PC-9 (cell line): ENCODE data around the gene ILKAP. TPM values are rescaled to one million over a fixed set of nuclear protein-coding genes. Genes with fewer than 3 reads are reported as not detected.

Experiments
- BruUV-seq: library from RNA; stranded (reverse); fragments of 400-500 nt; replicated peaks from 2 replicates; lab custom pipeline; 2021; lab: Mats Ljungman, UMichigan
- CTCF ChIA-PET: fragments of 300-600 bp; sonication (Branson Sonifier 250); formaldehyde crosslinking; loops from one replicate; lab custom pipeline; 2022; ENCODE audit warnings: antibody characterized with exemption; lab: Charles Lee
- POLR2A ChIA-PET: fragments of 300-600 bp; sonication (Branson Sonifier 250); formaldehyde crosslinking; loops from one replicate; lab custom pipeline; 2022; ENCODE audit warnings: antibody characterized with exemption; ENCODE audit not compliant: unreplicated experiment; lab: Charles Lee
- DNase-seq, 2 experiments: peaks; one replicate each; pipeline versions ENCODE4 v3.0.0 to v3.0.0-alpha.2; 2015 to 2022; ENCODE audit warnings: mixed read lengths in 1 of 2
- H2AFZ ChIP-seq: fragments of 200-600 bp; sonication (generic); 2 replicates; pipeline ENCODE4 v1.8.1; 2017; ENCODE audit warnings: antibody characterized with exemption
- H3F3A ChIP-seq: fragments of 200-600 bp; sonication (generic); 2 replicates; pipeline ENCODE4 v1.8.1; 2017; ENCODE audit warnings: antibody characterized with exemption, mild to moderate bottlenecking, low read depth; ENCODE audit not compliant: insufficient read depth
- H3K27ac ChIP-seq: fragments of 200-600 bp; sonication (generic); 2 replicates; pipeline ENCODE4 v1.6.1; 2016; ENCODE audit warnings: mixed run types
- H3K27me3 ChIP-seq: fragments of 200-600 bp; sonication (generic); 2 replicates; pipeline ENCODE4 v1.6.1; 2016; ENCODE audit warnings: low read depth, mixed run types; ENCODE audit not compliant: insufficient read depth
- H3K36me3 ChIP-seq: fragments of 200-600 bp; sonication (generic); 2 replicates; pipeline ENCODE4 v1.6.1; 2016; ENCODE audit warnings: low read depth, mixed run types
- H3K4me1 ChIP-seq: fragments of 200-600 bp; sonication (generic); replicated peaks from 2 replicates; pipeline ENCODE4 v1.6.1; 2016; ENCODE audit warnings: mixed run types; ENCODE audit not compliant: insufficient read depth
- H3K4me2 ChIP-seq: fragments of 200-600 bp; sonication (generic); 2 replicates; pipeline ENCODE4 v1.6.1; 2017; ENCODE audit warnings: mixed run types
- H3K4me3 ChIP-seq: fragments of 200-600 bp; sonication (generic); 2 replicates; pipeline ENCODE4 v1.6.1; 2016; ENCODE audit warnings: mixed run types
- H3K79me2 ChIP-seq: fragments of 200-600 bp; sonication (generic); 2 replicates; pipeline ENCODE4 v1.6.1; 2017; ENCODE audit warnings: low read depth, mixed run types
- H3K9me2 ChIP-seq: fragments of 200-600 bp; sonication (generic); 2 replicates; pipeline ENCODE4 v1.8.1; 2017; ENCODE audit warnings: mild to moderate bottlenecking; ENCODE audit not compliant: insufficient read depth
- H3K9me3 ChIP-seq: fragments of 200-600 bp; sonication (generic); 2 replicates; pipeline ENCODE4 v1.8.1; 2016; ENCODE audit warnings: low read depth; ENCODE audit not compliant: insufficient read depth
- H4K20me1 ChIP-seq: fragments of 200-600 bp; sonication (generic); 2 replicates; pipeline ENCODE4 v1.8.1; 2017; ENCODE audit not compliant: insufficient read depth
- CTCF ChIP-seq: fragments of 200-600 bp; sonication (generic); conservative IDR thresholded peaks from 2 replicates; pipeline ENCODE4 v1.6.1; 2017; ENCODE audit warnings: mixed run types, antibody characterized with exemption, mild to moderate bottlenecking, moderate library complexity
- EZH2 ChIP-seq: fragments of 200-600 bp; sonication (generic); IDR thresholded peaks from 2 replicates; pipeline ENCODE4 v1.8.0; 2017; ENCODE audit warnings: antibody characterized with exemption, low read depth
- intact Hi-C: fragments of 100-400 bp; cut with micrococcal nuclease; formaldehyde crosslinking; loops from one replicate; pipeline ENCODE4 v1.10.0; 2022; ENCODE audit not compliant: unreplicated experiment
- total RNA-seq: library from RNA; stranded (reverse); gene quantifications from 2 replicates; pipeline ENCODE4 v1.2.3, GENCODE V29; 2021

ILKAP gene
- total RNA-seq, 1 experiment from 2014 or later = 55.6 TPM

GRCh38 chr2:238161291-238162051 is 42.0 kb downstream of the ILKAP start:
- no peaks in the 10 kb centered on the region for H3K36me3 ChIP-seq
- peaks cover 5% of the 10 kb centered on the region; the same call in 1 of the 2 replicates for H3K4me1 ChIP-seq
- H2AFZ ChIP-seq = no peak overlapping the region
- no peak overlapping the region for H3K4me2 ChIP-seq
- no peaks in the 10 kb centered on the region for H3K79me2 ChIP-seq
- H3K9me2 ChIP-seq = no peaks in the 10 kb centered on the region
- intact Hi-C loops = no loop called here
- peaks cover 7% of the 10 kb centered on the region; the same call in 1 of the 2 replicates for H3F3A ChIP-seq
- ChIA-PET POLR2A (interaction anchor here (0.6 kb wide), 1 partner anchor 396 kb away, joined by 4 read pairs; no protein-coding TSS in a partner anchor), CTCF (interaction anchor here (0.6 kb wide), 1 partner anchor 295 kb away, joined by 3 read pairs; no protein-coding TSS in a partner anchor)
- no peak overlapping the region for H3K27ac ChIP-seq
- no TSS peak for BruUV-seq
- no peaks in the 10 kb centered on the region for H3K9me3 ChIP-seq
- no peak for TF ChIP-seq EZH2
- TF ChIP-seq CTCF = no peak
- DNase-seq = no peak
- H3K27me3 ChIP-seq = no peaks in the 10 kb centered on the region
- H3K4me3 ChIP-seq = no peak overlapping the region
- no peaks in the 10 kb centered on the region for H4K20me1 ChIP-seq

- CTCF ChIA-PET = no interaction called here
- no TSS peak for BruUV-seq
- no peak overlapping the region for H3K4me3 ChIP-seq
- no peak for DNase-seq
- no peaks in the 10 kb centered on the region for H4K20me1 ChIP-seq
- POLR2A ChIA-PET = interaction anchor here (0.6 kb wide), 1 partner anchor 17 kb away, joined by 3 read pairs; no protein-coding TSS in a partner anchor
- no peaks in the 10 kb centered on the region for H3K79me2 ChIP-seq
- H3K9me2 ChIP-seq = no peaks in the 10 kb centered on the region
- 0 out of 2 replicates have a peak overlapping the region, but pooled peaks have one; percentile 99 for H3K4me2 ChIP-seq
- H2AFZ ChIP-seq = no peak overlapping the region
- H3K27me3 ChIP-seq = no peaks in the 10 kb centered on the region
- H3K4me1 ChIP-seq = peaks cover 5% of the 10 kb centered on the region; the same call in 1 of the 2 replicates
- intact Hi-C loops = no loop called here
- TF ChIP-seq EZH2 (no peak), CTCF (peak; percentile 28; the same call in 1 of the 2 replicates)
- no peak overlapping the region for H3K27ac ChIP-seq
- no peaks in the 10 kb centered on the region; the same call in 1 of the 2 replicates for H3F3A ChIP-seq
- no peaks in the 10 kb centered on the region for H3K36me3 ChIP-seq
- H3K9me3 ChIP-seq = no peaks in the 10 kb centered on the region
These were observed 43.0 kb downstream of the ILKAP start for GRCh38 chr2:238160206-238161129.

GRCh38 chr2:238159661-238160205 is 43.8 kb downstream of the ILKAP start:
- intact Hi-C loops = no loop called here
- Histone ChIP-seq H3K4me2 (peak overlapping the region; percentile 99), H4K20me1 (no peaks in the 10 kb centered on the region), H3K9me3 (no peaks in the 10 kb centered on the region), H3F3A (no peaks in the 10 kb centered on the region; the same call in 1 of the 2 replicates), H3K27me3 (no peaks in the 10 kb centered on the region), H3K79me2 (no peaks in the 10 kb centered on the region), H3K36me3 (no peaks in the 10 kb centered on the region), H3K4me1 (peaks cover 5% of the 10 kb centered on the region; the same call in 1 of the 2 replicates), H3K27ac (no peak overlapping the region), H3K9me2 (no peaks in the 10 kb centered on the region), H3K4me3 (peak overlapping the region; percentile 62; the same call in 1 of the 2 replicates), H2AFZ (no peak overlapping the region)
- BruUV-seq = TSS peak; percentile 63
- TF ChIP-seq CTCF = no peak
- TF ChIP-seq EZH2 = no peak
- CTCF ChIA-PET = no interaction called here
- no peak for DNase-seq
- POLR2A ChIA-PET = interaction anchor here (0.6 kb wide), 1 partner anchor 16 kb away, joined by 3 read pairs; no protein-coding TSS in a partner anchor
